Measurements from ENCODE around the gene CABLES2. TPM values are rescaled to one million over a fixed set of nuclear protein-coding genes. Genes with fewer than 3 reads are reported as not detected.

CABLES2 gene
- total and polyA plus RNA-seq, 3 experiments from 2014 or later: 3.2 to 9.2 (median 8.6) TPM

DNA sequence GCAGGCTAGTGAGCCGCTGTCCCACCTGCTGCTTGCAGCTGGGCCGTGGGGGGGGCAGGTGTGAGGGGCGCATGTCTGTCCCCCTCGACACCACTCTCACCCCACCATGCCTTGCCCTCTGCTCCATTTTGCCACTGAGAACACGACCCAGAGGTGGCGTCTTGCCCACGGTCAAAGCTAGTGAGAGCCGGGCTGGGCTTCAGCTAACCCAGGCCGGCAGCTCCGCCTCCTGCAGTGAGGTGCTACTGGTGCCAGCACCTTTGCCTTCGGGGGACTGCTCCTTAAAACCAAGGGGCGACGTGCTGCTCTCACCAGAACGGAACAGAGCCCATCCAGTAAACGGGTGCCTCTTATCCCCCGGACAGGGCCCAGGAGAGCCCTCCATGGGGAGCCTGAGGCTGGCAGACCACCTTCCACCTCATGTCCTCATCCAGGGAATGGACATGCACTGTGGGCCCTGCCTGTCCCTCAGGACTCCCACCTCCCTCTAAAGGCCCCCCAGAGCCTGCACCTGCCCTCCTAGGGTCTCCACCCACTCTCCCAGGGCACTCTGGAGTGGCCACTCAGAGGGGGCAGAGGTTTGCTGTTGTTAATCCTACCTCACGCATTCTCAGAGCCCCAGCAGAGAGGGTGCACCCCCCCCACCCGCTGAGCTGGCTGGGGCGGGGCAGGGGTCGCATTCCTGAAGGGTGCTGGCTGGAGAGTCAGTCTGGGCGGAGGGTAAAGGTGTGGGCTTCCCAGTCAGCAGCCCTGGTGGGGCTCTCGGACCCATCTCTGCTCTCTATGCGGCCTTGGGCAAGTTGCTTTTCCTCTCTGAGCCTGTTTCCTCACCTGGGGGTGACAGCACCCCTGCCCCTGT, 17.4 kb upstream of the CABLES2 start:
- Histone ChIP-seq H3K27ac (ENCODE audit: low read depth, low read length) (no peak overlapping the region), H3K27me3 (ENCODE audit: insufficient read depth, low read length, poor library complexity, severe bottlenecking) (no peaks in the 10 kb centered on the region), H3K36me3 (ENCODE audit: insufficient read depth, low read length) (no peaks in the 10 kb centered on the region), H3K4me3 (ENCODE audit: low read length) (no peak overlapping the region), H3K4me1 (ENCODE audit: insufficient read depth, low read length) (no peaks in the 10 kb centered on the region), H3K9me3 (ENCODE audit: low read length) (no peaks in the 10 kb centered on the region)
- Mint-ChIP-seq H3K9me3 (no peaks in the 10 kb centered on the region), H3K36me3 (no peaks in the 10 kb centered on the region), H3K27ac (no peak overlapping the region), H3K4me3 (no peak overlapping the region), H3K4me1 (peaks cover 0 to 2% (median 0%) of the 10 kb centered on the region in 3 donors), H3K27me3 (peaks cover 5 to 6% of the 10 kb centered on the region in 2 donors)
- CTCF ChIA-PET: no interaction called here
- POLR2A ChIA-PET: no interaction called here
- DNase-seq: no peak

DNA sequence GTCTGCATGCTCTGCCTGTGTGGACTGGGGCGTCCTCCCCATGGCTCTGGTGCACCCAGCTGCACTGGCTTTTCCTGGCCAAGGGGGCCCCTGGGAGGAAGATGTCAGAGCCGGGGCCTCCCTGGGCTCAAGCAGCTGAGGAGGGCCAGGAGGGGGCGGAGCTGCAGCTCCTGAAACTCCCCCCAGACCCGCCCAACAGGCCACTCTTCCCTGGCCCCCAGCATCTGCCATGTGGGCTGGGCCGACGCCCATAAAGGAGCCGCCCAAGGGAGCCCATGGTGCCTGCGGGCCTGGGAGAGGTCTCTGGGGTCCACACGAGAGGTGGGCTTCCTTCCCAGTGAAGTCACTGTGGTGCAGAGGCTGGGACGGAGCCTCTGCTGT, 16.2 kb upstream of the CABLES2 start:
- no peaks in the 10 kb centered on the region for H3K27me3 Mint-ChIP-seq
- ChIA-PET POLR2A (no interaction called here), CTCF (no interaction called here)
- no peaks in the 10 kb centered on the region for H3K9me3 Mint-ChIP-seq
- Histone ChIP-seq H3K27ac (ENCODE audit: low read depth, low read length) (no peak overlapping the region), H3K9me3 (ENCODE audit: low read length) (no peaks in the 10 kb centered on the region), H3K4me1 (ENCODE audit: insufficient read depth, low read length) (no peaks in the 10 kb centered on the region), H3K27me3 (ENCODE audit: insufficient read depth, low read length, poor library complexity, severe bottlenecking) (no peaks in the 10 kb centered on the region), H3K4me3 (ENCODE audit: low read length) (no peak overlapping the region), H3K36me3 (ENCODE audit: insufficient read depth, low read length) (no peaks in the 10 kb centered on the region)
- H3K4me1 Mint-ChIP-seq: peaks cover 0 to 2% (median 0%) of the 10 kb centered on the region in 3 donors
- no peak overlapping the region for H3K4me3 Mint-ChIP-seq
- no peak for DNase-seq
- no peak overlapping the region for H3K27ac Mint-ChIP-seq
- no peaks in the 10 kb centered on the region for H3K36me3 Mint-ChIP-seq

GRCh38 chr20:62422636-62423325, 15.7 kb upstream of the CABLES2 start:
- Mint-ChIP-seq H3K27me3 (no peaks in the 10 kb centered on the region), H3K4me1 (peaks cover 0 to 2% (median 0%) of the 10 kb centered on the region in 3 donors), H3K27ac (no peak overlapping the region), H3K36me3 (no peaks in the 10 kb centered on the region), H3K9me3 (no peaks in the 10 kb centered on the region), H3K4me3 (peak overlapping the region in 1 of 7 donors; percentile 61)
- no peaks in the 10 kb centered on the region for H3K9me3 ChIP-seq (ENCODE audit: low read length)
- no peak overlapping the region for H3K27ac ChIP-seq (ENCODE audit: low read depth, low read length)
- CTCF ChIA-PET: no interaction called here
- H3K4me3 ChIP-seq (ENCODE audit: low read length): no peak overlapping the region
- POLR2A ChIA-PET: no interaction called here
- no peak for DNase-seq
- no peaks in the 10 kb centered on the region for H3K36me3 ChIP-seq (ENCODE audit: insufficient read depth, low read length)
- no peaks in the 10 kb centered on the region for H3K27me3 ChIP-seq (ENCODE audit: insufficient read depth, low read length, poor library complexity, severe bottlenecking)
- H3K4me1 ChIP-seq (ENCODE audit: insufficient read depth, low read length): no peaks in the 10 kb centered on the region

DNA sequence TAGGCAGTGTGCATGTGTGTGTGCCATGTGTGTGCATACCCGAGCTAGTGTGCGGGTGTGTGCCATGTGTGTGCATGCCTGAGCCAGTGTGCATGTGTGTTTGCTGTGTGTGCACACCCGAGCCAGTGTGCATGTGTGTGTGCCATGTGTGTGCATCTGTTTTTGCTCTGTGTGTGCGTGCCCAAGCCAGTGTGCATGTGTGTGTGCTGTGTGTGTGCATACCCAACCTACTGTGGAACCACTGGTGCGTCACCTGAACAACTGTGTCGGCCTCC, 14.6 kb upstream of the CABLES2 start:
- Mint-ChIP-seq H3K4me1 (peaks cover 0 to 2% (median 0%) of the 10 kb centered on the region in 3 donors), H3K4me3 (no peak overlapping the region), H3K27ac (no peak overlapping the region), H3K36me3 (no peaks in the 10 kb centered on the region), H3K27me3 (no peaks in the 10 kb centered on the region), H3K9me3 (no peaks in the 10 kb centered on the region)
- H3K27me3 ChIP-seq (ENCODE audit: insufficient read depth, low read length, poor library complexity, severe bottlenecking): no peaks in the 10 kb centered on the region
- no peaks in the 10 kb centered on the region for H3K36me3 ChIP-seq (ENCODE audit: insufficient read depth, low read length)
- no peaks in the 10 kb centered on the region for H3K4me1 ChIP-seq (ENCODE audit: insufficient read depth, low read length)
- ChIA-PET CTCF (no interaction called here), POLR2A (no interaction called here)
- no peak overlapping the region for H3K27ac ChIP-seq (ENCODE audit: low read depth, low read length)
- DNase-seq: no peak
- no peaks in the 10 kb centered on the region for H3K9me3 ChIP-seq (ENCODE audit: low read length)
- H3K4me3 ChIP-seq (ENCODE audit: low read length): no peak overlapping the region

DNA sequence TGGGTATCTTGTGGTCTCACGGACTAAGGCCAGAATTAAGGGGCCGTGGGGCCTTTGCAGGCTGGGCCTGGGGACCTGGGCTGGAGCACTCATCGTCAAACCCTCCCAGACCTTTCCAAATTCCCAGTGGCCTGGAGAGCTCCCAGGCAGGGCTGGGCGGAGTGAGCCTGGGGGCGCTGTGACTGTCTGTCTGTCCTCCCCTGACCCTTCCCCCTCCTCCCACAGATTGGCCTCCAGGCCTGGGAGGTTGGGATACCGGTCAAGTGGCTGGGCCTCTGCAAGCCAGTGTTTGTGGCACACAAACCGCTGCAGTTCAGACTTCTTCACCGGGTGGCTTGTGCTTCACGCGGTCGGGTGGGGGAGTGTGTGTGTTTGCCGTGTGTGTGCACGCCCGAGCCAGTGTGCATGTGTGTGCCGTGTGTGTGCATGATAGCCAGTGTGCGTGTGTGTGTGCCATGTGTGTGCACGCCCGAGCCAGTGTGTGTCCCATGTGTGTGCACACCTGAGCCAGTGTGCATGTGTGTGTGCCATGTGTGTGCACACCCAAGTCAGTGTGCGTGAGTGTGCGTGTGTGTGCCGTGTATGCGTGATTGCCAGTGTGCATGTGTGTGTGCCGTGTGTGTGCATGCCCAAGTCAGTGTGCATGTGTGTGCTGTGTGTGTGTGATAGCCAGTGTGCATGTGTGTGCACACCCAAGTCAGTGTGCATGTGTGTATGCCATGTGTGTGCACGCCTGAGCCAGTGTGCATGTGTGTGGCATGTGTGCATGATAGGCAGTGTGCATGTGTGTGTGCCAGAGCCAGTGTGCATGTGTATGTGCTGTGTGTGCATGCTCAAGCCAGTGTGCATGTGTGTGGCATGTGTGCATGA, 14.0 kb upstream of the CABLES2 start:
- ChIA-PET CTCF (no interaction called here), POLR2A (no interaction called here)
- H3K4me1 ChIP-seq (ENCODE audit: insufficient read depth, low read length): no peaks in the 10 kb centered on the region
- H3K27ac ChIP-seq (ENCODE audit: low read depth, low read length): no peak overlapping the region
- peaks cover 0 to 2% (median 0%) of the 10 kb centered on the region in 3 donors for H3K4me1 Mint-ChIP-seq
- H3K9me3 Mint-ChIP-seq: no peaks in the 10 kb centered on the region
- no peaks in the 10 kb centered on the region for H3K9me3 ChIP-seq (ENCODE audit: low read length)
- H3K4me3 ChIP-seq (ENCODE audit: low read length): no peak overlapping the region
- no peaks in the 10 kb centered on the region for H3K36me3 ChIP-seq (ENCODE audit: insufficient read depth, low read length)
- H3K36me3 Mint-ChIP-seq: no peaks in the 10 kb centered on the region
- no peaks in the 10 kb centered on the region for H3K27me3 ChIP-seq (ENCODE audit: insufficient read depth, low read length, poor library complexity, severe bottlenecking)
- DNase-seq: no peak
- no peak overlapping the region for H3K4me3 Mint-ChIP-seq
- no peak overlapping the region for H3K27ac Mint-ChIP-seq
- H3K27me3 Mint-ChIP-seq: no peaks in the 10 kb centered on the region

DNA sequence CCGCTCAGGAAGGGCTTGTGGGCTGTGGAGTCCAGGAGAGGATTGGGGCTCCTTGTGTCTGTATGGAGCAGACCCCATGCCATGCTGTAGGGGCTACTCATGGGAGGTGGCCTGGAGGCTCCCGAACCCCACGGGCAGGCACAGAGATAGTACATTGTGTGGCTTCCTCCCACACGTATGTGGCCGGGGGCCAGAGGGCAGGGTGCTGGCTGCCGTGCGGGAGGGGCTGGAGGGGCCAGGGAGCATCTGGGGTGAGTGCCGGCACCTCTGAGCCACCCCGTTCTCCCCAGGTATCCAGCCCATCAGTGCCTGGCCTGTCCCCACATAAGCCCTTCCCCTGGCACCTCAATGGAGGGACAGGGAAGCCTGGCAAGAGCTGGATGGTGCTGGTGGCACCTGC, 12.7 kb upstream of the CABLES2 start:
- H3K27me3 ChIP-seq (ENCODE audit: insufficient read depth, low read length, poor library complexity, severe bottlenecking): no peaks in the 10 kb centered on the region
- H3K27ac Mint-ChIP-seq: no peak overlapping the region

GRCh38 chr20:62418709-62419487, 11.8 kb upstream of the CABLES2 start:
- Mint-ChIP-seq H3K4me3 (no peak overlapping the region), H3K27ac (no peak overlapping the region), H3K4me1 (peaks cover 0 to 2% (median 0%) of the 10 kb centered on the region in 3 donors), H3K36me3 (no peaks in the 10 kb centered on the region), H3K9me3 (no peaks in the 10 kb centered on the region), H3K27me3 (no peaks in the 10 kb centered on the region)
- no peaks in the 10 kb centered on the region for H3K36me3 ChIP-seq (ENCODE audit: insufficient read depth, low read length)
- ChIA-PET CTCF (no interaction called here), POLR2A (no interaction called here)
- no peak for DNase-seq
- no peak overlapping the region for H3K27ac ChIP-seq (ENCODE audit: low read depth, low read length)
- H3K4me3 ChIP-seq (ENCODE audit: low read length): no peak overlapping the region
- H3K27me3 ChIP-seq (ENCODE audit: insufficient read depth, low read length, poor library complexity, severe bottlenecking): no peaks in the 10 kb centered on the region
- H3K4me1 ChIP-seq (ENCODE audit: insufficient read depth, low read length): no peaks in the 10 kb centered on the region
- H3K9me3 ChIP-seq (ENCODE audit: low read length): no peaks in the 10 kb centered on the region

More for the DNA sequence above, 12.7 kb upstream of the CABLES2 start:
- no peak overlapping the region for H3K4me3 Mint-ChIP-seq
- Histone ChIP-seq H3K4me3 (ENCODE audit: low read length) (no peak overlapping the region), H3K4me1 (ENCODE audit: insufficient read depth, low read length) (no peaks in the 10 kb centered on the region), H3K36me3 (ENCODE audit: insufficient read depth, low read length) (no peaks in the 10 kb centered on the region), H3K27ac (ENCODE audit: low read depth, low read length) (no peak overlapping the region), H3K9me3 (ENCODE audit: low read length) (no peaks in the 10 kb centered on the region)
- ChIA-PET POLR2A (no interaction called here), CTCF (no interaction called here)
- no peak for DNase-seq
- H3K4me1 Mint-ChIP-seq: peaks cover 0 to 2% (median 0%) of the 10 kb centered on the region in 3 donors
- no peaks in the 10 kb centered on the region for H3K36me3 Mint-ChIP-seq
- H3K9me3 Mint-ChIP-seq: no peaks in the 10 kb centered on the region
- no peaks in the 10 kb centered on the region for H3K27me3 Mint-ChIP-seq
